WTC11 (cell line): Measurements from ENCODE around the gene KIF12.

Experiments
- CTCF ChIP-seq: fragments of 200-600 bp; IDR thresholded peaks from 2 replicates; pipeline ENCODE4 v1.8.0; 2022; ENCODE audit warnings: antibody characterized with exemption
- ELF4 ChIP-seq: sonication (generic); formaldehyde crosslinking; IDR thresholded peaks from 2 replicates; pipeline ENCODE4 v1.8.1; 2022; ENCODE audit warnings: low read depth, mild to moderate bottlenecking, moderate library complexity, missing genetic modification reagents
- JUN ChIP-seq: sonication (generic); formaldehyde crosslinking; IDR thresholded peaks from 2 replicates; pipeline ENCODE4 v1.8.0; 2023; ENCODE audit warnings: mild to moderate bottlenecking, missing genetic modification reagents
- NFYB ChIP-seq: sonication (generic); formaldehyde crosslinking; conservative IDR thresholded peaks from 2 replicates; pipeline ENCODE4 v1.8.0; 2022; ENCODE audit warnings: low read depth, missing genetic modification reagents
- SMAD4 ChIP-seq: sonication (generic); formaldehyde crosslinking; IDR thresholded peaks from 2 replicates; pipeline ENCODE4 v1.8.0; 2022; ENCODE audit warnings: mild to moderate bottlenecking, missing genetic modification reagents
- ZBTB21 ChIP-seq: sonication (generic); formaldehyde crosslinking; IDR thresholded peaks from 2 replicates; pipeline ENCODE4 v1.8.1; 2023; ENCODE audit warnings: mild to moderate bottlenecking, missing genetic modification reagents, borderline replicate concordance
- TF ChIP-seq, protein P1 (sequence below): sonication (generic); formaldehyde crosslinking; IDR thresholded peaks from 2 replicates; pipeline ENCODE4 v1.8.1; 2022; ENCODE audit warnings: mild to moderate bottlenecking, missing genetic modification reagents, moderate library complexity, borderline replicate concordance
- TF ChIP-seq, protein P2 (sequence below): sonication (generic); formaldehyde crosslinking; IDR thresholded peaks from 2 replicates; pipeline ENCODE4 v1.8.0; 2022; ENCODE audit warnings: missing genetic modification reagents
- TF ChIP-seq, protein P3 (sequence below): sonication (generic); formaldehyde crosslinking; IDR thresholded peaks from 2 replicates; pipeline ENCODE4 v1.8.1; 2023; ENCODE audit warnings: mild to moderate bottlenecking, moderate library complexity, missing genetic modification reagents
- TF ChIP-seq, protein P4 (sequence below): sonication (generic); formaldehyde crosslinking; IDR thresholded peaks from 2 replicates; pipeline ENCODE4 v1.8.1; 2022; ENCODE audit warnings: low read depth, missing genetic modification reagents, borderline replicate concordance

DNA sequence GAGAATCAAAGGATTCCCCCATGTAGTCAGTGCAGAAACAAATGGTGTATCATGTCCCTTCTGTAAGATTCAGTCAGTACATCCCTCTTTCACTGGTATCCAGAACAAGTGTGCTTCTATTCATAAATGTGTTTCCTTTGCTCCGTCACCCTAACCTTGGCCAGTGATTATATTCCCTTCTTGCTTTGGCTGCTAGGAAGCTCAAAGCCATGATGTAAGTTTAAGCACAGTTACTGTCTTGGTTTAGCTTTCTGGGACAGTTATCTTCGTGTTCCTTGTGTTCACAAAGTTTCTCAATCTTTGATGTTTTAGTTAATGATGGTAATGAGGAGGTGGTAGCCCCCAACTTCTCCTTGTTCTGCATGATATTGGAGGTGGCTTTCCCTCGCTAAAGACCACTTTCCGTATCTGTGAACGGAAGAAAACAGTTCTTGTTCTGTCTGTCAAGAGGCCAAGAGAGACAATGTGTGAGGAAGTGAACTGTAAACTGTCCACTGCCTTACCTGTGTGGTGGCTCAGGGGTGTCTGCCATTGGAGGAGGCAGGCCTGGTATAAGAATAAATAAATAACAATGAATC lies 18.8 kb downstream of the KIF12 start:
- TF ChIP-seq CTCF (no peak), NFYB (no peak), JUN (CRISPR knock-in tag) (no peak), SMAD4 (CRISPR knock-in tag) (no peak), ZBTB21 (CRISPR knock-in tag) (no peak), ELF4 (CRISPR knock-in tag) (no peak)
- TF ChIP-seq, protein P1, sequence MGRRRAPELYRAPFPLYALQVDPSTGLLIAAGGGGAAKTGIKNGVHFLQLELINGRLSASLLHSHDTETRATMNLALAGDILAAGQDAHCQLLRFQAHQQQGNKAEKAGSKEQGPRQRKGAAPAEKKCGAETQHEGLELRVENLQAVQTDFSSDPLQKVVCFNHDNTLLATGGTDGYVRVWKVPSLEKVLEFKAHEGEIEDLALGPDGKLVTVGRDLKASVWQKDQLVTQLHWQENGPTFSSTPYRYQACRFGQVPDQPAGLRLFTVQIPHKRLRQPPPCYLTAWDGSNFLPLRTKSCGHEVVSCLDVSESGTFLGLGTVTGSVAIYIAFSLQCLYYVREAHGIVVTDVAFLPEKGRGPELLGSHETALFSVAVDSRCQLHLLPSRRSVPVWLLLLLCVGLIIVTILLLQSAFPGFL (CRISPR knock-in tag): no peak
- TF ChIP-seq, protein P2, sequence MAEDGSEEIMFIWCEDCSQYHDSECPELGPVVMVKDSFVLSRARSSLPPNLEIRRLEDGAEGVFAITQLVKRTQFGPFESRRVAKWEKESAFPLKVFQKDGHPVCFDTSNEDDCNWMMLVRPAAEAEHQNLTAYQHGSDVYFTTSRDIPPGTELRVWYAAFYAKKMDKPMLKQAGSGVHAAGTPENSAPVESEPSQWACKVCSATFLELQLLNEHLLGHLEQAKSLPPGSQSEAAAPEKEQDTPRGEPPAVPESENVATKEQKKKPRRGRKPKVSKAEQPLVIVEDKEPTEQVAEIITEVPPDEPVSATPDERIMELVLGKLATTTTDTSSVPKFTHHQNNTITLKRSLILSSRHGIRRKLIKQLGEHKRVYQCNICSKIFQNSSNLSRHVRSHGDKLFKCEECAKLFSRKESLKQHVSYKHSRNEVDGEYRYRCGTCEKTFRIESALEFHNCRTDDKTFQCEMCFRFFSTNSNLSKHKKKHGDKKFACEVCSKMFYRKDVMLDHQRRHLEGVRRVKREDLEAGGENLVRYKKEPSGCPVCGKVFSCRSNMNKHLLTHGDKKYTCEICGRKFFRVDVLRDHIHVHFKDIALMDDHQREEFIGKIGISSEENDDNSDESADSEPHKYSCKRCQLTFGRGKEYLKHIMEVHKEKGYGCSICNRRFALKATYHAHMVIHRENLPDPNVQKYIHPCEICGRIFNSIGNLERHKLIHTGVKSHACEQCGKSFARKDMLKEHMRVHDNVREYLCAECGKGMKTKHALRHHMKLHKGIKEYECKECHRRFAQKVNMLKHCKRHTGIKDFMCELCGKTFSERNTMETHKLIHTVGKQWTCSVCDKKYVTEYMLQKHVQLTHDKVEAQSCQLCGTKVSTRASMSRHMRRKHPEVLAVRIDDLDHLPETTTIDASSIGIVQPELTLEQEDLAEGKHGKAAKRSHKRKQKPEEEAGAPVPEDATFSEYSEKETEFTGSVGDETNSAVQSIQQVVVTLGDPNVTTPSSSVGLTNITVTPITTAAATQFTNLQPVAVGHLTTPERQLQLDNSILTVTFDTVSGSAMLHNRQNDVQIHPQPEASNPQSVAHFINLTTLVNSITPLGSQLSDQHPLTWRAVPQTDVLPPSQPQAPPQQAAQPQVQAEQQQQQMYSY: no peak
- TF ChIP-seq, protein P3, sequence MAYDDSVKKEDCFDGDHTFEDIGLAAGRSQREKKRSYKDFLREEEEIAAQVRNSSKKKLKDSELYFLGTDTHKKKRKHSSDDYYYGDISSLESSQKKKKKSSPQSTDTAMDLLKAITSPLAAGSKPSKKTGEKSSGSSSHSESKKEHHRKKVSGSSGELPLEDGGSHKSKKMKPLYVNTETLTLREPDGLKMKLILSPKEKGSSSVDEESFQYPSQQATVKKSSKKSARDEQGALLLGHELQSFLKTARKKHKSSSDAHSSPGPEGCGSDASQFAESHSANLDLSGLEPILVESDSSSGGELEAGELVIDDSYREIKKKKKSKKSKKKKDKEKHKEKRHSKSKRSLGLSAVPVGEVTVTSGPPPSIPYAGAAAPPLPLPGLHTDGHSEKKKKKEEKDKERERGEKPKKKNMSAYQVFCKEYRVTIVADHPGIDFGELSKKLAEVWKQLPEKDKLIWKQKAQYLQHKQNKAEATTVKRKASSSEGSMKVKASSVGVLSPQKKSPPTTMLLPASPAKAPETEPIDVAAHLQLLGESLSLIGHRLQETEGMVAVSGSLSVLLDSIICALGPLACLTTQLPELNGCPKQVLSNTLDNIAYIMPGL (CRISPR knock-in tag): no peak
- TF ChIP-seq, protein P4, sequence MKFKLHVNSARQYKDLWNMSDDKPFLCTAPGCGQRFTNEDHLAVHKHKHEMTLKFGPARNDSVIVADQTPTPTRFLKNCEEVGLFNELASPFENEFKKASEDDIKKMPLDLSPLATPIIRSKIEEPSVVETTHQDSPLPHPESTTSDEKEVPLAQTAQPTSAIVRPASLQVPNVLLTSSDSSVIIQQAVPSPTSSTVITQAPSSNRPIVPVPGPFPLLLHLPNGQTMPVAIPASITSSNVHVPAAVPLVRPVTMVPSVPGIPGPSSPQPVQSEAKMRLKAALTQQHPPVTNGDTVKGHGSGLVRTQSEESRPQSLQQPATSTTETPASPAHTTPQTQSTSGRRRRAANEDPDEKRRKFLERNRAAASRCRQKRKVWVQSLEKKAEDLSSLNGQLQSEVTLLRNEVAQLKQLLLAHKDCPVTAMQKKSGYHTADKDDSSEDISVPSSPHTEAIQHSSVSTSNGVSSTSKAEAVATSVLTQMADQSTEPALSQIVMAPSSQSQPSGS: no peak
